T follicular helper cell (primary cell): ENCODE results near the gene ARNT2.

Experiments
- DNase-seq: peaks from one replicate; pipeline ENCODE4 v3.0.0-alpha.2; 2020; ENCODE audit warnings: low read depth

The ARNT2 gene

DNA sequence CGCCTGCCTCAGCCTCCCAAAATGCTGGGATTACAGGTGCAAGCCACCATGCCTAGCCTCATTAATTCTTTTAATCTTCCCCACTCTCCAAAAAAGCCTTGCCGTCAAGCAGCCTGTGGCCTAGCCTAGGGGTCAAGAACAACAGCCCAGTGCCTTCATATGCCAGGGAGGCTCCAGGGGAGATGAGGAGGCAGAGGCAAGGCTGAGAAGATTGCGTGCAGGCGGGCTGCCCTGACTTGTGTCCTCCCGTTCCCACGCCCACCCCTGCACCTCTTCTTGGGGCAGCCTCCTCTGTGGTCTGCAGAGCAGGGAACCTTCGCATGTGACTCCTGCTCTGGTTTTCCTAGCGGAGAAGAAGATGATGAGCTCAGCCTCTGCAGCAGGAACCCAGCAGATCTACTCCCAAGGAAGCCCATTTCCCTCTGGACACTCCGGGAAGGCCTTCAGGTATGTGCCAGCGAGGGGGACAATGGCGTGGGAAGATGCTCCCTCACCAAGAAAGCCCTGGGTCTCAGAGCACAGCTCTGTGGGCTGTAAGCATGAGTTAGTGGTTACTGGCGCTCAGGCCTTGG lies 172.4 kb downstream of the ARNT2 start:
- DNase-seq, result no peak

DNA sequence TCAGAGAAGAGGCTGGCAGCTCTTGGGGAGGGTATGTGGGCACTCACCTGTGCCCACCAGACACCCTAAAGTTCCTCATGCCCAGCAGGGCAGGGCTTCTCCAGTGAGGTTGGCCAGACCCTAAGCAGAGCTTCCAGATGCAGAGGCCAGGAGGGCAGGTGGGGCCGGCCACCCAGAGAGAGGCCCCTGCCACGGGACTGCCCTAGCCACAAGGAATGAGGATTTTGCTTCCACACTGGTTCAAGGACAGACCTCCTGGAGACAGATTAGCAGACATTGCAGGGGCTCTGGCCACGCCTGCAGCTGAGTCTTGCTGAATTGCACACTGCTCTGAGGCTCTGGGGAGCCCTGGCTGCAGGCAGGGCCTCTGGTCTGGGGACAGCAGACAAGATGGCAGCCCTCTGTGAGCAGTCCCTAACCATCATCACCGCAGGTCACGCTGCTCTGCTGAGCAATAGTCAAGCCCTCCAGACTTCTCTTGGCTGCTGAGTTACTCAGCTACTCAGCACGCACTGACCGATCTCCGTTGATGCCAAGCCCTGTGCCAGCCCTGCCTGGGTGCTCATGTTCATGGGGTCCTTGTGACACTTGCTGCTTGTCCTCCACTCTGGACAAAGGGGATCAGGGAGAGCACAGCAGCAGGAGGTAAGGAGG lies 173.5 kb downstream of the ARNT2 start:
- DNase-seq, result no peak

DNA sequence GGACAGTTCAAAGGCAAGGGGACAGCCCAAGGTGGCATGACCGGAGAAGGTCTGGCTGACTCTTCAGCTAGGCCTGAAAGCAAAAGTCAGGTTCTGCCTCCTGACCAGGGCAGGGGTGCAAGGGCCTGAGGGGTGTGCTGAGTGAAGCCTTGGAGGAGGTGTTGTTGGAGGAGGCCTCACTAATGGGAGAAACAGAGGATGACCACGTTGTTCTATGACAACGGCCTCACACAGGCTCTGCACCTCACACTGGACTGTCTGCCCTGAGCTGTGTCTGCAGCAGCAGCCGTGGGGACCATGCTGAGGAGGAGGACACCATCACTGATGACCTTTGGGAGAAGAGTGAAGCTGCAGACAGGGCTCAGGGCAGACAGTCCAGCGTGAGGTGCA lies 174.0 kb downstream of the ARNT2 start:
- DNase-seq, result no peak

GRCh38 chr15:80578871-80579270 lies 174.7 kb downstream of the ARNT2 start:
- no peak for DNase-seq

DNA sequence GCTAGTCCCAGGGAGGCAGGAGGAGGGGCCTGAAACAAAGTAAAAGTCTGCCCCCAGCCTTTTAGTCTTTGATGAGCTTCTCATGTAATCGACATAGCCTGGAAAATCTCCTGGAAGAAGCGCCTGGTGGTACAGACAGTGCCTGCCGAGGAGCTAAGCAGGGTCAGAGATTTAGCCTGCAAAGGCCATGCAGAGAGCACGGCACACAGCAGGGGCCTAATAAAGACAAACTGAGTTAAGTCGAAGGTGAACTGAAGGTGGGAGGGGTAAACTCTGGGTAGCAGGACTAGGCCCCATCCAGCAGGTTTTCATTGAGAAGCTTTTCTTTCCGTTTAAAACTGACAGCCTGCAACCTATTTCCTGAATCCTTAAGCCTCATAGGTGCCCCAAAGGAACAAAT lies 175.4 kb downstream of the ARNT2 start:
- no peak for DNase-seq

GRCh38 chr15:80580106-80580505 lies 175.9 kb downstream of the ARNT2 start:
- no peak for DNase-seq

DNA sequence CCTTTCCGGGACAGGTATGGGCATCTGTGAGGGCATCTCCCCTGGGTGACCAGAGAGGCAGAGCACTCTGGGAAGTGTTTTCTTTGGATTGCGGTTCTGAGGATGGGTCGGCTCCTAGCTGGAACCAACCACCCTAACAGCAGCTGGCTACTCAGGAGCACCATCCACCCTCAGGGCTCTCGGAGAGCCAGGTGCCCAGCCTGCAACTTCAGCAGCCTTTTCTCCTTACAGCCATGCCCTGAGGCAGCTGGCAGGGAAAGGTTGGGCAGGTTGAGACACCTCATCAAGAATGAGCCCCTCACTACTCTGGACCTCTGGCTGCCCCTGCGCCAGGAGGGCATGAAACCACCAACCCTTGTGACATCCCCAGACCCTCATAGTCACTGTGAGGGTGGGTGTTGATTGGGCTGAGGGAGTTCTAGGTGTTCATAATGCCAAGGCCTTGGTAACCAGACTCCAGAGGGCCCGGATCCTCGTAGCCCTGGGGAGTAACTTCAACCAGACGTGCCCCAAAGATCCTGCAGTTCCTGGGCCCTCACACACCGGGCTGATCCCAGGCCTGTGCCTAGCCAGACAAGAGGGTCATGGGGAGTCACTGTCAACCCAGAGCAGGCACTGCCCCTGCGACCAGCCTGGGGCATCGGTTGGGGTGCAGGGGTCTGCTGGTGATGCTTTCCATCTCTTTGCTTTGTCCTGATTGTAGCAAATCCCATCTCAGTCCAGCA lies 176.5 kb downstream of the ARNT2 start:
- no peak for DNase-seq

- no peak for DNase-seq
These were observed 177.8 kb downstream of the ARNT2 start for GRCh38 chr15:80581976-80582375.

- no peak for DNase-seq
These were observed 178.7 kb downstream of the ARNT2 start for GRCh38 chr15:80582816-80583423.

DNA sequence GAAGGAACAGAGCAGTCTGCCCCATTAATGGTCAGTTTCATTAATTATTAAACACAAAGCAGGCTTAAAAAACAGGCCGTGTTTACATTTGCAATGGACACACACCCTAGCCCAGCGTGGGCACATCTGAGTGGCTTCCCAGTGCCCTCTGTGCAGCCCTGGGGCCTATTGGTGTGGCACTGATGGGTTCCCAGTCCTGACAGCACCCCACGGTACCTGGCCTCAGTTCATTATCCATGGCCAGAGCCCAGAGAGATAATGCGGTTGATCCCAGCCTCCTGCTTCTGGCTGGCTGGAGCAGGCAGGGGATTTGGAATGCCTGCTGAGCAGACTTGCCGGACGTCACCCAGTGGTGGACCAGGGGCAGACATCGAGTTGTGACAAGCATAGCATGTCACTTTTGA lies 180.4 kb downstream of the ARNT2 start:
- DNase-seq, result no peak

- DNase-seq, result no peak
These were observed 180.9 kb downstream of the ARNT2 start for GRCh38 chr15:80584973-80585525.

DNA sequence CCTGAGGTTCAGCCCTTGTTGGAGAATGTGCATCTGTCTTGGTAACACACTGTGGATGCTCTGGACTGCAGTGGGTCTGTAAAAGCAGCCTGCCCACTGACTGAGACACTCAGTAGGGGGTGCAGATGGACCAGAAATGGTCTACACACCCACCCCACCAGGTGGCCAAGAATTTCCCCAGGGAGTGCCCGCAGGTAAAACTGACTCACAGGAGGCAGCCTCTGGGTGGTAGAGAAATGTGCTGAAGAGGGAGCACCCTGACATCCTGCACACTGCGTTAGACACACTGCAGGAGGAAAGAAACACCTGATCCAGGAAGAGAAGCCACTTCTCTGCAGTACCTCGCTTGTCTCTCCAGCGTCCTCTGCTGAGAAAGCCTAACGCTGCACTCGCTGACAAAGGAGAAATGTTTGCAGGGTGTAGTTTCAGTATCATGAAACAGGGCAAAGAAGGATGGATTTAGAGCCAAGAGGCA lies 181.4 kb downstream of the ARNT2 start:
- DNase-seq, result no peak

GRCh38 chr15:80586161-80586560 lies 182.0 kb downstream of the ARNT2 start:
- no peak for DNase-seq

DNA sequence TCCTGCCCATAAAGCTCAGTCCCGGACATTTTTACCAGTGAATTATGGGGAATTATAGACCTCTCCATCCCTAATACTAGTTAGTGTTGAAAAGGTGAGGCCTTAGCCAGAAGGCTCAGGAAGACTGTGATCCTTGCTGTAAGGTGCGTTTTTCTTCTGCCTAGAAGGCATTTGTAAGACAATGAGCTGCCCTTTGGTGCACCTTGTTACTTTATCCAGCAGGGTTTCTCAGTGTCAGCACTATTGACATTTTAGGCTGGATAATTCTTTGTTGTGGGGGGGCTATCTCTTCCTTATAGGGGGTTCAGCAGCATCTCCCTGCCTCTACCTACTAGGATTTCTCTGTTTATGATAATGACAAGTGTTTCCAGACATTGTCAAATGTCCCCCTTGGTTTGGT lies 182.8 kb downstream of the ARNT2 start:
- no peak for DNase-seq

- DNase-seq, result no peak
These were observed 183.8 kb downstream of the ARNT2 start for GRCh38 chr15:80587816-80588456.

DNA sequence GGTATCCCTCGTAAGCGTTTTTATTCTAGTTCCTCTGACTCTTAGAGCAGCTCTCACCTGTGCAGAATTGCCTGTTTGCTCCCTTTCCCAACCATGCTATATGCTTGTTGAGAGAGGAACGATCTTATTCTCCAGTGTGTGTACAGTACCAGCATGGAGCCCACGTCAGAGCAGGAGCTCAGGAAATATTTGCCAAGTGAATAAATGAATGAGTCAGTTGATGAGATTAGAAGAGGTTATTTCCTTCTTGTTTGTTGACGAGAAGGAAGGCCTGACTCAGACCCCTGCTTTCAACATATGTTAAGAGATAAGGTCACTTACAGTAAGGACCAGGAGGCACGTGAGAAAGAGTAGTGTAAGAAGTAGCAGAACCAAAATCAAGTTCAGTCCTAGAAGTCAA lies 184.6 kb downstream of the ARNT2 start:
- DNase-seq, result no peak

- DNase-seq, result no peak
These were observed 186.7 kb downstream of the ARNT2 start for GRCh38 chr15:80590761-80591355.

GRCh38 chr15:80591471-80591870 lies 187.3 kb downstream of the ARNT2 start:
- no peak for DNase-seq

DNA sequence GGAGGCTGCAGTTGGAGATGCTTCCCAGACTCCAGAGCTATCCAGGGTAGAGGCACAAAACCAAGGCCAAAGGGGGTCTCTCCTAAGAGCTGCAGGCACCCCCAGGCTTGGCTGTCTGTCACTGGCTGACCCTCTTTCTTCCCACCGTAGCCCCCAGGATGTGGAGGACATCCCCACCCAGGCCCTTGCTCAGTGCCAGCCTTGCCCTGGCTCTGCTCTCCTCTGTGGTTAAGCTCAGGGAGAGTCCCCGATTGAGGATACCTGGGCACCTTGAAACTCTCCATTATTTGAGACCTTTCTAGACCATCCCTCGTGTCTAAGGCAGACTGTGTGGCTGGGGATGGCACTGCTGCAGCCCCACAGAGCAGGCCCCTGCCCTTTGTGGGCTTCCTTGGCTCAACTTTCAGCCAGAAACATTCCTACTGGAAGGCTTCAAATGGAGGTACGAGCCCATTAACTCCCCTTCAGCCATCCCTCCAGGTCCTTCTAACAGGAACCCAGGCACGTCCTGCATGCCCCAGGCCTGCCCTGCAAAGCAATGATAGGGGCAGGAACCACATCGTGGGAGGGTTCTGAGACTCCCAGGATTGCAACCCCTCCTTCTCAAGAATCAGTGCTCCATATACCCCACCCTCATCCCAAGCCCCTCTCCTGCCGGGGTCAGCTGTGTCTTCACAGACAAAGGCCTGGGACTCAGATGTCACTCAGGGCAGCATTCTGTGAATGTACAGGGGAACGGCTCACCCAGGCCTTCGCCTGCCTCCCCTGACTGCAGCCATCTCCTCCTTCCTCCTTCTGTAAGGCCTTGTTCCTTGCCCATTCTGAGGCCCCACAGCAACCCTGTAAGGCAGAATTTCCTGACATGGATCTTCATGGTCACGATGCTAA lies 188.0 kb downstream of the ARNT2 start:
- no peak for DNase-seq

DNA sequence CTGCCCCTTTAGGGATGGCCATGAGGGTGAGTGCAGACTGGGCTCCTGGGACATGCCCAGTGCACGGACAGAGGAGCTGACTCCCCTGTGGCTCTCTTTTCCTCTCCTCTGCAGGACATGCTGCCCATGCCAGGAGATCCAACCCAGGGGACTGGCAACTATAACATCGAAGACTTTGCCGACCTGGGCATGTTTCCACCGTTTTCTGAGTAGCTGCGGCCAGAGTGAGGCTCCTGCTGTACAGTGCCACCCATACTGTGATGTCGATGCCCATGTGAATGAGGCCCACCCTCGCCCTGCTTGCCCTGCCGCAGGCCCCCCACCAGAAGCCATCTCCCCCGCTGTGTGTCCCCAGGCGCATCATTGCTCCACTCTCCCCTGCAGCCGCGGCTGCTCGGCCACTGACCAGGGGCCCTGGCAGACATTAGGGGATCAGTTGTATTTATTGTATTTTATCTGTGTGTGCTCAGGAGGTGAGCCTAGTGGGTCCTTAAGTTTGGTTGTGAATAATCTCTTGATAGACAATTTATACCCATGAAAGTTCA lies 189.4 kb downstream of the ARNT2 start:
- DNase-seq, result no peak
